ENCODE measurements around the gene FMO5.

FMO5 gene

DNA sequence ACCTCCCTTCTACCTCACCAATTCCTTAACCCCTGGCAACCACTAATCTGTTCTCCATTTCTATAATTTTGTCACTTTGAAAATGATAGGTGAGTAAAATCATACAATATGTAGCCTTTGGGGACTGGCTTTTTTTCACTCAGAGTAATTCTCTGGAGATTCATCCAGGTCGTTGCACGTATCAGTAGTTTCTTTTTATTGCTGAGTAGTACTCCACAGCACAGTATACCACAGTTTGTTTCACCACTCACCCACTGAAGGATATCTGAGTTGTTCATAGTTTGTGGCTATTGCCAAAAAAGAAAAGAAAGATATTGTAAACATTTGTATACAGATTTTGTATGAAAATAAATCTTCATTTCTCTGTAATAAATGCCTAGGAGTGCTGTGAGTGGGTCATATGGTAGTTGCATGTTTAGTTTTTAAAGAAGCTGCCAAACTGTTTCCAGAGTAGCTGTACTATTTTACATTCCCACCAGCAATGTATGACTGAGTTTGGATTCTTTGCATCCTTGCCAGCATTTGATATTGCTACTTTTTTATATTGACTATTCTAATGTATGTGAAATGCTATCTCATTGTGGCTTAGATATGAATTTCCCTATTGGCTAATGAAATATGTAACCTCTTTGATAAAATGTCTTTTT is 21.0 kb upstream of the FMO5 start:
- DNase-seq (ENCODE audit: low read depth, low spot score) = no peak
- CTCF ChIA-PET = no interaction called here
- TF ChIP-seq, protein P1, sequence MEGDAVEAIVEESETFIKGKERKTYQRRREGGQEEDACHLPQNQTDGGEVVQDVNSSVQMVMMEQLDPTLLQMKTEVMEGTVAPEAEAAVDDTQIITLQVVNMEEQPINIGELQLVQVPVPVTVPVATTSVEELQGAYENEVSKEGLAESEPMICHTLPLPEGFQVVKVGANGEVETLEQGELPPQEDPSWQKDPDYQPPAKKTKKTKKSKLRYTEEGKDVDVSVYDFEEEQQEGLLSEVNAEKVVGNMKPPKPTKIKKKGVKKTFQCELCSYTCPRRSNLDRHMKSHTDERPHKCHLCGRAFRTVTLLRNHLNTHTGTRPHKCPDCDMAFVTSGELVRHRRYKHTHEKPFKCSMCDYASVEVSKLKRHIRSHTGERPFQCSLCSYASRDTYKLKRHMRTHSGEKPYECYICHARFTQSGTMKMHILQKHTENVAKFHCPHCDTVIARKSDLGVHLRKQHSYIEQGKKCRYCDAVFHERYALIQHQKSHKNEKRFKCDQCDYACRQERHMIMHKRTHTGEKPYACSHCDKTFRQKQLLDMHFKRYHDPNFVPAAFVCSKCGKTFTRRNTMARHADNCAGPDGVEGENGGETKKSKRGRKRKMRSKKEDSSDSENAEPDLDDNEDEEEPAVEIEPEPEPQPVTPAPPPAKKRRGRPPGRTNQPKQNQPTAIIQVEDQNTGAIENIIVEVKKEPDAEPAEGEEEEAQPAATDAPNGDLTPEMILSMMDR (IDR thresholded peaks at IDR 0.05; ENCODE audit: insufficient read depth, low read length, missing control alignments) = no peak
- no peak overlapping the region for H3K4me3 ChIP-seq (ENCODE audit: low read depth, low read length)
- POLR2A ChIA-PET = no interaction called here

DNA sequence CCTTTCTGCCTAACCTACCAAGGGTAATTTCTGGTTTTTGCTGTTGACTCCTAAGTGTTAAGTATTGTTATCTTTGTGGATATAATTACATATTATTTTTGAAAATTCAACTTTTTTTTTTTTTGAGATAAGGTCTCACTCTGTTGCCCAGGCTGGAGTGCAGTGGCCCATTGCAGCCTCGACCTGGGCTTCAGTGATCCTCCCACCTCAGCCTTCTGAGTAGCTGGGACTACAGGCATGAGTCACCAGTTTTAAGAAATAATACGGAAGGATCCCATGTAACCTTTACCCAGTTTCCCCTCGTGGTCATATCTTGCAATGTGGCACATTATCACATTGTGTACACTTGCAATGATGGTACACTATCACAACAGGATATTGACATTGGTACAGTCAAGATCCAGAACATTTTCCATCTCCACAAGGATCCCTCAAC is 20.5 kb upstream of the FMO5 start:
- no peak overlapping the region for H3K4me3 ChIP-seq (ENCODE audit: low read depth, low read length)
- POLR2A ChIA-PET = no interaction called here
- no peak for DNase-seq (ENCODE audit: low read depth, low spot score)
- TF ChIP-seq, protein P1 (IDR thresholded peaks at IDR 0.05; ENCODE audit: insufficient read depth, low read length, missing control alignments) = no peak
- CTCF ChIA-PET = interaction anchor here (1.1 to 2.9 kb wide), 2 partner anchors 8 to 27 kb away, joined by 3 to 28 read pairs; no protein-coding TSS in a partner anchor

DNA sequence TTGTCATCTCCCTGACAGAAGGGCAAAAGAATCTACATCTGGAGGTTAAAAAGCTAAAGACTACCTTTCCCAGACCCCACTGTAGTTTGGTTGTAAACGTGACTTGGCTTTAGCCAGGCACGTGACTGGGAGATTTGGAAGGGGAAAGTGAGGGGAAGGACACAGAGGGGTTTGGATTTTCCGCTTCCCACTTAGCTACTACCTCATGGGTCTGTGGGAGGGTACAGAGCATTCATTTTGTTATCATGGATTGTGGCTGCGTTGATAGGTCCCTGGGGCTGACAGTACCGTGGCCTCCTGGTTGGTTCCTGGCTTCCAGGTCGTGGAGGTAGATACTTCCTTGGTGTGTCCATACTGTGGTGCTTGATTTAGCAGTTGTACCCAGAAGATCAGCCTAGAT is 20.0 kb upstream of the FMO5 start:
- DNase-seq (ENCODE audit: low read depth, low spot score) = no peak
- ChIA-PET POLR2A (no interaction called here), CTCF (interaction anchor here (1.1 to 2.9 kb wide), 2 partner anchors 8 to 28 kb away, joined by 3 to 28 read pairs; no protein-coding TSS in a partner anchor)
- no peak overlapping the region for H3K4me3 ChIP-seq (ENCODE audit: low read depth, low read length)
- TF ChIP-seq, protein P1 (IDR thresholded peaks at IDR 0.05; ENCODE audit: insufficient read depth, low read length, missing control alignments) = no peak

DNA sequence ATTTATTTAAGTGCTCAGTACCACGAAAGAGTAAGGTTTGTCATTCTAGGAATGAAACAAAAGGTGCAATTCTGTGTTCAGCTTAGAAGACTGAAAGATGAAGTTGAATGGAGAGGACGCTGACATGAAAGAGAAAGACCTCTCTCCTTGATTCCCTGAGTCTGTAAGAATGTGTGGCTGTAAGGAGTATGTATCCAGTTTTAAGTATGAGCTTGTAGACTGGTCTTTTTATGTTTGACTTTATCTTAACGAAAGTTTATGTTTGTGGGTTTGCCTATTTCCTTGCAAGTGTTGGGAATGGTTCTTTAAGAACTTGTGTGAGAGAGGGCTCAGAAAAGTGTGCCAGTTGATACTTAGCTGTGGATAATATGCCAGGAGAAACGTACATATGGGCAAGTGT is 18.7 kb upstream of the FMO5 start:
- H3K4me3 ChIP-seq (ENCODE audit: low read depth, low read length) = peak overlapping the region; percentile 91
- TF ChIP-seq, protein P1 (IDR thresholded peaks at IDR 0.05; ENCODE audit: insufficient read depth, low read length, missing control alignments) = no peak
- ChIA-PET POLR2A (interaction anchor here (1.1 to 1.6 kb wide), 3 partner anchors 49 to 89 kb away, joined by 3 to 6 read pairs (median 6); no protein-coding TSS in a partner anchor), CTCF (interaction anchor here (0.8 to 3.4 kb wide), 20 partner anchors 9 to 159 kb away, joined by 3 to 77 read pairs (median 6); partner anchors contain the start of genes FMO5 and PRKAB2)
- DNase-seq (ENCODE audit: low read depth, low spot score) = no peak

DNA sequence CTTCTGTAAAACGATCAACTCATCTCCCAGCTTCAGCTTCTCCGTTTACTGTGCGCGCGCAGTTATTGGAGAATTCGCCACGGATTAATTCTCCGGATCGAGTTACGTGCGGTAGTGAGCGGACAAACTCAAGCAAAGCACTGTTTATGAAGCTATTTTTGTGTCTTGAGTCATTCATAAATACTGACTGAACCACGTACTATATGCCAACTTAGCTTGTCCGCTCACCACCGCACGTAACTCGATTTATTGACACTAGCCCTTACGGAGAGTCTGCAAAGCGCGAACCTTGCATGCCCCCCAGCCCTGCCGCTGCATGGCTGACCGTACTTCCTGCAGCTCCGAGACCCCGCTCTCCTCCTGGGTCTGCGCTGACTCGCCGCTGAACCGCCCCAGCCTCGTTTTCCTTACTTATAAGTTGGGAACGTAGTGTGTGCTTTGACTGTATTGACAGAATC is 18.1 kb upstream of the FMO5 start:
- H3K4me3 ChIP-seq (ENCODE audit: low read depth, low read length) = peak overlapping the region; percentile 91
- peak; percentile 49 for DNase-seq (ENCODE audit: low read depth, low spot score)
- TF ChIP-seq, protein P1 (IDR thresholded peaks at IDR 0.05; ENCODE audit: insufficient read depth, low read length, missing control alignments) = no peak
- CTCF ChIA-PET = interaction anchor here (0.6 to 3.4 kb wide), 23 partner anchors 9 to 158 kb away, joined by 3 to 77 read pairs (median 4); partner anchors contain the start of genes FMO5 and PRKAB2
- POLR2A ChIA-PET = interaction anchor here (1.1 to 1.6 kb wide), 3 partner anchors 49 to 88 kb away, joined by 3 to 6 read pairs (median 6); no protein-coding TSS in a partner anchor
